Left lobe of liver (tissue), 2 donors: ENCODE data around the gene OBSCN. TPM values are rescaled to one million over a fixed set of nuclear protein-coding genes. Genes with fewer than 3 reads are reported as not detected.

Source experiments
- ATAC-seq: fragments of 200-7000 bp; cut with Tn5 transposase; one replicate; pipeline ENCODE4 v1.9.1; 2020; ENCODE audit warnings: mild to moderate bottlenecking, moderate library complexity
- DNase-seq: peaks from one replicate; pipeline ENCODE4 v3.0.0-alpha.2; 2020; ENCODE audit warnings: low spot score
- total RNA-seq: library from RNA; stranded (reverse); gene quantifications from one replicate; pipeline ENCODE4 v1.2.1, GENCODE V29; 2021
- donor health status: DM: no; HTN: no; CAD: no; lungs with moderate emphysema.
- donor health status: DM: no; HTN: yes; CAD: no.

Gene OBSCN
- total RNA-seq, 1 donor from 2014 or later = 3.1 TPM

- DNase-seq = no peak
- peak; percentile 16 for ATAC-seq
Measured at GRCh38 chr1:228394571-228395394, 186.9 kb downstream of the OBSCN start.

GRCh38 chr1:228396770-228397662 is 189.2 kb downstream of the OBSCN start:
- no peak for DNase-seq

GRCh38 chr1:228397966-228398365 is 190.1 kb downstream of the OBSCN start:
- no peak for DNase-seq

More at GRCh38 chr1:228396770-228397662, 189.2 kb downstream of the OBSCN start:
- ATAC-seq = no peak

GRCh38 chr1:228398741-228399461 is 191.1 kb downstream of the OBSCN start:
- DNase-seq (no peak), ATAC-seq (no peak)

More at GRCh38 chr1:228397966-228398365, 190.1 kb downstream of the OBSCN start:
- ATAC-seq = no peak

GRCh38 chr1:228399531-228400236 is 191.8 kb downstream of the OBSCN start:
- DNase-seq = no peak
- ATAC-seq = no peak

- DNase-seq (no peak), ATAC-seq (no peak)
Measured at GRCh38 chr1:228400237-228400651, 192.4 kb downstream of the OBSCN start.

- ATAC-seq = no peak
- DNase-seq = no peak
Measured at GRCh38 chr1:228400692-228401454, 193.0 kb downstream of the OBSCN start.

GRCh38 chr1:228401782-228402640 is 194.2 kb downstream of the OBSCN start:
- ATAC-seq (no peak), DNase-seq (no peak)

GRCh38 chr1:228402641-228403025 is 194.8 kb downstream of the OBSCN start:
- ATAC-seq = no peak
- DNase-seq = no peak

- ATAC-seq (no peak), DNase-seq (no peak)
Measured at GRCh38 chr1:228403231-228403631, 195.4 kb downstream of the OBSCN start.

GRCh38 chr1:228404107-228404720 is 196.4 kb downstream of the OBSCN start:
- DNase-seq = no peak
- ATAC-seq = no peak

- ATAC-seq (no peak), DNase-seq (no peak)
Measured at GRCh38 chr1:228405200-228405978, 197.5 kb downstream of the OBSCN start.

- no peak for ATAC-seq
- no peak for DNase-seq
Measured at GRCh38 chr1:228405979-228406228, 198.1 kb downstream of the OBSCN start.

GRCh38 chr1:228407106-228408040 is 199.5 kb downstream of the OBSCN start:
- ATAC-seq = no peak
- DNase-seq = no peak

GRCh38 chr1:228408041-228408868 is 200.4 kb downstream of the OBSCN start:
- no peak for ATAC-seq
- no peak for DNase-seq
